Urinary bladder (tissue), 4 donors: ENCODE data around the gene DNAH7. TPM values are rescaled to one million over a fixed set of nuclear protein-coding genes. Genes with fewer than 3 reads are reported as not detected.
"Not testable (repeated sequence)": the region's sequence is repeated elsewhere in the genome, so short reads cannot be mapped to it uniquely, and the experiment has no call there.

Experiments
- DNase-seq: peaks from one replicate; pipeline ENCODE4 v3.0.0-alpha.2; 2015; ENCODE audit errors: extremely low spot score
- H3K27ac ChIP-seq: one replicate; pipeline ENCODE4 v1.5.1; 2013; ENCODE audit warnings: low read depth, mild to moderate bottlenecking, moderate library complexity
- H3K36me3 ChIP-seq: one replicate; pipeline ENCODE4 v1.6.1; 2013; ENCODE audit warnings: mild to moderate bottlenecking, moderate library complexity; ENCODE audit not compliant: insufficient read depth
- H3K4me1 ChIP-seq: one replicate; pipeline ENCODE4 v1.6.1; 2013; ENCODE audit warnings: mild to moderate bottlenecking, moderate library complexity; ENCODE audit not compliant: insufficient read depth
- H3K4me3 ChIP-seq: one replicate; pipeline ENCODE4 v1.5.1; 2013; ENCODE audit warnings: low read depth, low read length
- WGBS: extraction: QIAGEN DNeasy Blood & Tissue Kit; methylation state at CpG from one replicate; pipeline ENCODE4 v1.1.7; 2013; 5-methylcytosine and 5-hydroxymethylcytosine counted together
- polyA plus RNA-seq: library from polyadenylated mRNA; stranded (reverse); fragments of 200-250 nt; gene quantifications from one replicate; pipeline ENCODE4 v1.2.3, GENCODE V29; 2013
- total RNA-seq: library from RNA; depleted of rRNA; stranded (reverse); fragments of >200 nt; gene quantifications from one replicate; pipeline ENCODE4 v1.2.3, GENCODE V29; 2014
- donor health status: healthy with polysubstance abuse.
- donor health status: healthy.

DNAH7 gene
- total and polyA plus RNA-seq, 2 donors, result 0.28 to 3.5 TPM

DNA sequence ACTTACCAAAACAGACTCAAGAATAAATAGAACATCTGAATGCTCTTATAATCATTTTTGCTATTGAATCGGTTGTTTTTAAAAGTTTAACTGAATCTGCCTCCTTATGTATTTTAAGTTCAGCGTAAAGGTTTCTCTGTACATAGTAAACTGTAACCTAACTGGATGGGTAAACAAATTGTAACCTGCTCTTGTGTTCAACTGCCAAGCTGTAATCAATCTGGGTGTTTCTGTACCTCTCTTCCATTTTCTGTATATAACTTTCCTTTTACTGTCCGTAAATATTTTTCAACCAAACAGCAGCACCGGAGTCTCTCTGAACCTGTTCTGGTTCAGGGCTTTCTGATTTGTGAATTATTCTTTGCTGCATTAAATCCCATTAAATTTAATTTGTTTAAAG, 27.6 kb upstream of the DNAH7 start:
- WGBS, result 86% methylated on average over 4 of the region's 4 CpGs
- no peak overlapping the region for H3K27ac ChIP-seq
- no peak overlapping the region for H3K4me3 ChIP-seq
- H3K4me1 ChIP-seq, result no peaks in the 10 kb centered on the region
- H3K36me3 ChIP-seq, result no peaks in the 10 kb centered on the region
- DNase-seq, result no peak

DNA sequence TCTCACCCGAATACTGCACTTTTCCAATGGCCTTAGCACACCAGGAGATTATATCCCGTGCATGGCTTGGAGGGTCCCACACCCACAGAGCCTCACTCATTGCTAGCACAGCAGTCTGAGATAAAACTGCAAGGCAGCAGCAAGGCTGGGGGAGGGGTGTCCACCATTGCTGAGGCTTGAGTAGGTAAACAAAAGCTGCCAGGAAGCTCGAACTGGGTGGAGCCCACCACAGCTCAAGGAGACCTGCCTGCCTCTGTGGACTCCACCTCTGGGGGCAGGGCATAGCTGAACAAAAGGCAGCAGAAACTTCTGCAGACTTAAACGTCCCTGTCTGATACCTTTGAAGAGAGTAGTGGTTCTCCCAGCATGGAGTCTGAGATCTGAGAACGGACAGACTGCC, 20.8 kb upstream of the DNAH7 start:
- H3K4me3 ChIP-seq, DNase-seq, H3K36me3 ChIP-seq, H3K27ac ChIP-seq, H3K4me1 ChIP-seq: not testable (repeated sequence)
- WGBS, result 84% methylated on average over 5 of the region's 5 CpGs

DNA sequence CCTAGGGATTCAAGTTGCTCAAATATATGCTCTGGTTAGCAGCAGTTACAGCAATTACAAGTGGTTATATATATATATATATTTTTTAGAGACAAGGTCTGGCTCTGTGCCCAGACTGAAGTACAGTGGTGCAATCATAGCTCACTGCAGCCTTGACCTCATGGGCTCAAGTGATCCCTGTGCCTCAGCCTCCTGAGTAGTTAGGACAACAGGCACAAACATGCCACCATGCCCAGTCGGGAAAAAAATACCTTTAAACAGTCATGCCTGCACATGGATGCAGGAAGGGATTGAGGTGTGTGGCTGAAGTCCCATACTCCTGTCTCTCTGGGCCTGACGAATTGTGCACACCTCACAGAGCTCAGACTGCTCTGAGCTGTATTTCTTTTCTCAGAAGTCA, 19.6 kb upstream of the DNAH7 start:
- no peaks in the 10 kb centered on the region for H3K4me1 ChIP-seq
- H3K36me3 ChIP-seq, result no peaks in the 10 kb centered on the region
- no peak overlapping the region for H3K27ac ChIP-seq
- H3K4me3 ChIP-seq, result no peak overlapping the region
- DNase-seq, result no peak
- 67% methylated on average over 2 of the region's 2 CpGs for WGBS

DNA sequence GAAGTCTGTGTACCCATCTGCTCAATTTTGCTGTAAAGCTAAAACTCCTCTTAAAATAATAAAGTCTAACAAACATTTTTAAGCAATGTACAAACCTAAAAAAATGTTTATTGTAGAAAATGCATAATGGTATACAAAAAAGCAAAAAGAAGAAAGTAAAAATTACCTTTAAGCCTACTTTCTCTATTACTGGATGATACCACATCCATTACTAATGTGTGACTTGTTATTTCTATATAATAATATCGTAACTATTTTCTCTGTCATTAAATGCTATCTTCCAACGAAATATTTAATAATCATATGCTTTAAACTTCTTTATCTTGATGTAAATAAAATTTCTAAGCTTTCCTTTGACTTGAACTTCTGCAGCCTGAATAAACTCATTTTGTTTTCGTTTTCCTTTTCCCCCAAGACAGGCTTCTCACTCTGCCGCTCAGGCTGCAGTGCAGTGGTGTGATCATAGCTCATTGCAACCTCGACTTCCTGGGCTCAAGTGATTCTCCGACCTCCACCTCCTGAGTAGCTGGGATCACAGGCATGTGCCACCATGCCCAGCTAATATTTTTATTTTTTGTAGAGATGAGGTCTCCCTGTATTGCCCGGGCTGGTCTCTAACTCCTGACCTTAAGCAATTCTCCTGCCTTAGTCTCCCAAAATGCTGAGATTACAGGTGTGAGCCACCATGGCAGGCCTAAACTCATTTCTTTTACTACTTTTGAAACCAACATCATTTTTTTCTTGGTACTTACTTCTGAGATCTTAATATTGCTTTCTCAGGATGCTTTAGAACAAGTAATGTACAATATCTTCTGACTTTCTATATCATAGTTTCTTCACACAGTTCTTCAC, 18.1 kb upstream of the DNAH7 start:
- 82% methylated on average over 7 of the region's 7 CpGs for WGBS
- Histone ChIP-seq H3K4me3 (no peak overlapping the region), H3K4me1 (no peaks in the 10 kb centered on the region), H3K36me3 (no peaks in the 10 kb centered on the region), H3K27ac (no peak overlapping the region)
- DNase-seq, result no peak

DNA sequence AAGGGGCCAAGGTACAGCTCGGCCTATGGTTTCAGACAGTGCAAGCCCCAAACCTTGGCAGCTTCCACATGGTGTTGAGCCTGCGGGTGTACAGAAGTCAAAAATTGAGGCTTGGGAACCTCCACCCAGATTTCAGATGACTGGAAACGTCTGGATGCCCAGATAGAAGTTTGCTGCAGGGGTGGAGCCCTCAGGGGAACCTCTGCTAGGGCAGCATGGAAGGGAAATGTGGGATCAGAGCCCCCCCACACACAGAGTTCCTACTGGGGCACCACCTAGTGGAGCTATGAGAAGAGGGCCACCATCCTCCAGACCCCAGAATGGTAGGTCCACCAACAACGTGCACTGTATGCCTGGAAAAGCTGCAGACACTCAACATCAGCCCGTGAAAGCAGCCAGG, 15.0 kb upstream of the DNAH7 start:
- Histone ChIP-seq H3K36me3 (no peaks in the 10 kb centered on the region), H3K27ac (no peak overlapping the region), H3K4me1 (no peaks in the 10 kb centered on the region), H3K4me3 (no peak overlapping the region)
- WGBS, result 87% methylated on average over 5 of the region's 5 CpGs
- DNase-seq, result no peak

DNA sequence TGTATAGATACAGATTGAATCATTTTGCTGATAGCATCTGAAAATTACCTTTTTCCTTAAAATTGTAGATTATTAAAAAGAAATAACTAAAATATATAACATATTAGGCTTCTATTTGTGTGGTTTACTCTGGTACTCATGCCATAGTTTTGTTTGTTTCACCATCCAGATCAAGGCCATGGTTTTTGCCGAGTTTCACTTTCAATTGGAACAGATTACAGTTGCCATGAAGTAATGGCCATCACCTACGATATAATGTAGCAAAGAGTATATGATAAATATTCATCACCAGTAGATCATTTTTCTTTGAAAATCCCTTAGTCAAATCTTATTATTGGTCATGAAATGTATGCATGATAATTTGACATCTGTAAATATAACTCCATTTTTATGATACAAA, 11.9 kb upstream of the DNAH7 start:
- H3K4me3 ChIP-seq, result no peak overlapping the region
- H3K27ac ChIP-seq, result no peak overlapping the region
- DNase-seq, result no peak
- WGBS, result 83% methylated on average over 2 of the region's 2 CpGs
- no peaks in the 10 kb centered on the region for H3K36me3 ChIP-seq
- no peaks in the 10 kb centered on the region for H3K4me1 ChIP-seq

DNA sequence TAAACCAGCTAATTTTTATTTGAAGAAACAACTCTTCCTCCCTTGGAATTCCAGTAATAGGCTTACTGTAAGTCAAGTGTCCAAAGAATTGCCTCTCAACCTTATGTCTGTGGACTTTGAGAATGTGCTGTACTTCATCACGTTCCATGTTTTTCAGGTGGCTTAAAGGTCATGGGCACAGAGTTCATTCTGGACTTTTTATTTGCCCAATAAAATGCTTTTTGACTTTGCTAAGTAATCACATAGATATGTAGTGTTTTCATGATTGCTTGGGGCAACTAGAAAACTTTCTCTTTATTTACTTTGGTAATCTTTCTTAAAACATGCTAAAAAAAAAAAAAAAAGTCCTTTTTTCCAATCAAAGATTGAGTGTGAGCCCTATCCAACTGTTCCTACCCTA, 10.4 kb upstream of the DNAH7 start:
- Histone ChIP-seq H3K4me3 (no peak overlapping the region), H3K27ac (no peak overlapping the region), H3K36me3 (no peaks in the 10 kb centered on the region), H3K4me1 (no peaks in the 10 kb centered on the region)
- DNase-seq, result no peak
- 52% methylated on average over 1 of the region's 1 CpG for WGBS

DNA sequence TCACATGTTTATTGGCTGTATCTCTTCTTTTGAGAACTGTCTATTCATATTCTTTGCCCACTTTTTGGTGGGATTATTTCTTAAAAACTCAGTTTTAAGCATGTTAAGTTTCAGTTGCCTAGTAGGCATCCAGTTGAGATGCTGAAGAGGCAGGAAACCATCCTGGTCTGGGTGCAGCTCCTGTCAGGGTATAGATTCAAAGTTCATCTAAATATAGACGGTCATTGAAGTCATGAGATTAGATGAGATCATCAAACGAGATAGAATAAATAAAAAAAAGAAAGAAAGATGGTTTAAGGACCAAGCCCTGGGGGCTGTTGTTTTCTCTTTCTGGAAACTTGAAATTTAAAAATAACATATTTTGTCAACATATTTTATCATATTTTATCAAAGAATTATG, 9.2 kb upstream of the DNAH7 start:
- H3K36me3 ChIP-seq, result no peaks in the 10 kb centered on the region
- no peak for DNase-seq
- WGBS, result 50% methylated on average over 2 of the region's 2 CpGs
- no peak overlapping the region for H3K4me3 ChIP-seq
- no peak overlapping the region for H3K27ac ChIP-seq
- H3K4me1 ChIP-seq, result no peaks in the 10 kb centered on the region

DNA sequence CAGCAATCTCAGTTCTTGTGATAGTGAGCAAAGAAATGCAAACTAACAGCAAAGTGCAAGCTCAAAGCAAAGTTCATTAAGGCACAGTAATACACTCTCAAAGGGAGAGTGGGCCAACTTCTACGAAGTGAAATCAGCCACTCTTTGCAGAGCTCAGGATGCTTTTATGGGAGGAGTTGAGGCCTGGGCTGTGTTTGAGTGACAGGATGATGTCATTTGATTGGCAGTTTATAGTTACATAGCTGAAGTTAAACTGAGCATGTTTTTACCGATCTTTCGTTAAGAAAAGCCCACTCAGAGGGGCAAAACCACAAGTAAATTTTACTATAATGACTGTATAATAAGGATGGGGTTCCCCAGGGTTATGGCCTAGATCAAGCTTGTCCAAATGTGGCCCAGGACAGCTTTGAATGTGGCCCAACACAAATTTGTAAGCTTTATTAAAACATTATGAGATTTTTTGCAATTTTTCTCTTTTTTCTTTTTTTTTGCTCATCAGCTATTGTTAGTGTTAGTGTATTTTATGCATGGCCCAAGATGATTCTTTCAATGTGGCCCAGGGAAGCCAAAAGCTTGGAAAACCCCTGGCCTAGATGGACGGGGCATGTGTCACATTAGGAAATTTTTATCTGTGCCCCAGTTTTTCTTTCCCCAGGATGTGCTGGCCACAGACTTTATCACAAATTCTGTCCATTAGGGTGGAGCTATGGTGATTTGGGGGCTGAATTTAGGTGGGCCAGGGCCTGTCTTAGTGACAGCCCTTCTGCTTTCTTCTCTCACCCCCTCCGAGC, 8.3 kb upstream of the DNAH7 start:
- Histone ChIP-seq H3K36me3 (no peaks in the 10 kb centered on the region), H3K4me3 (no peak overlapping the region), H3K27ac (no peak overlapping the region), H3K4me1 (no peaks in the 10 kb centered on the region)
- DNase-seq, result no peak
- WGBS, result 74% methylated on average over 5 of the region's 5 CpGs

DNA sequence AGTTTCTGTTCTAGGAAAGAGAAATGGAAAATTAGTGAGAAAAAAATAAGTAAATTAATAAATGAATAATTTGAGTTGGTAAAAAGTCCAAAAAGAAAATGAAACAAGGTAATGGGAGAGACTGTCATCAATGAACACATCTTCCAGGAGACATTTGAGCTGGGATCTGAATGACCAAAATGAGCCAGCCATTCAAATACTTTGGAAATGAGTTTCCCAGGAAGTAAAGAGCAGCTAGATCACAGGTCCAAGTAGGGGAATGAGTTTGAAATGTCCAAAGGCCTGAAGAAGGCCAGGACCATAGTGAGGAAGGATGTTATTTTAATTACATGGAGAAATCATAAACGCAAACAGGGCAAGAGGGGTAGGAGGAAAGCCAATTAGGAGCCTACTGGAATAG, 6.6 kb upstream of the DNAH7 start:
- H3K36me3 ChIP-seq, result no peaks in the 10 kb centered on the region
- H3K4me1 ChIP-seq, result no peaks in the 10 kb centered on the region
- no peak for DNase-seq
- no peak overlapping the region for H3K4me3 ChIP-seq
- 0% methylated on average over 1 of the region's 1 CpG for WGBS
- no peak overlapping the region for H3K27ac ChIP-seq

DNA sequence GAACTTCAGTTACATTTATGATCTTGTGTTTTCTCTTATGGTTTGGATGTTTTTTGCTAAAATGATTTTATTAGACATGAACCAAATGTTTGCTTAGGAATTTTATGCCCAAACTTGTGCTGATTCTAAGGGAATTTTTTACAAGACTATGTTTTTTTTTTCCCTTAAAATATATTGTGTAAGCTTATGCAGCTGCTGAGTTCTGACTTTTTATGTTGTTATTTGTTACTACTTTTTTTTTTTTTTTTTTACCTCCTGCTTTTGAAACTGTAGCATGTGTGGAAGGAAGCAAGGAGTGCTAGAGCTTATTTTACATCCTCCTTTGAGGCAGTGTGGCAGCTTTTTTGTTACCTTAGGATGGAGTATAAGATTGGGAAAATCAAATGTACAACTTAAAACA, 6.0 kb upstream of the DNAH7 start:
- Histone ChIP-seq H3K36me3 (no peaks in the 10 kb centered on the region), H3K4me1 (no peaks in the 10 kb centered on the region), H3K27ac (no peak overlapping the region), H3K4me3 (no peak overlapping the region)
- DNase-seq, result no peak

DNA sequence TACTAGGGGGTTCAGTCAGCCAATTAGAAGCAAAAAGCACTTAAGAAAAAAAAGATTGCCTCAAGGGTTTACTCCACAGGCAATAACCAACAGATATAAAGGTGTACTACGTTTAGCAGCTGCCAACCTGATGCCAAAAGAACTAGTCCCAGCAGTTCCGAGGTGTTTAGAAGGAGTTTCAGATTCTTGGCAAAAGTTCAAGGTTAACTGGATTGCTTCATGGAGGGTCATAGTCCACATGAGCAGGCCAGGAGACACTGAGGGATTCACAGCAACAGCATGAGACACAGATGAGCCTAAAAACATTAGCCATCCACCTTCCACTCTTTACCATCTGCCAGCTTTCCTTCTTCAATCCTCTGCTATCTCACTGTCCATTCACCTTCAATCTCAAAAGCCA, 4.9 kb upstream of the DNAH7 start:
- H3K27ac ChIP-seq, result no peak overlapping the region
- no peak for DNase-seq
- no peak overlapping the region for H3K4me3 ChIP-seq
- 39% methylated on average over 2 of the region's 2 CpGs for WGBS
- H3K36me3 ChIP-seq, result no peaks in the 10 kb centered on the region
- H3K4me1 ChIP-seq, result no peaks in the 10 kb centered on the region

DNA sequence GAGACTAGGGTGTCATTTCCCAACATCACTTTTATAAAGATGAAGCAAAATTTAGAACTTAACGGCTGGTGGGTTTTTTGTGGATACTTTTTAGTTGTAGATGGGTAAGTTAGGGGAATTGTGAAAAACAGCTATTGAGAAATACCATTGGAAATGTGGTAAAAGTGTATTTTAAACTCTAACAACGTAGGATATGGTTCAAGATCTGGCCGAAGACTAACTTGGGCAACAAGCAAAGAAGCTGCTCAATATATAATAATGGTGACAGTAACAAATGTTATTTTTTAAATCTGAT, 1.6 kb downstream of the DNAH7 start:
- no peak overlapping the region for H3K4me3 ChIP-seq
- no peak overlapping the region for H3K27ac ChIP-seq
- no peaks in the 10 kb centered on the region for H3K36me3 ChIP-seq
- WGBS, result 22% methylated on average over 3 of the region's 3 CpGs
- no peaks in the 10 kb centered on the region for H3K4me1 ChIP-seq
- no peak for DNase-seq

DNA sequence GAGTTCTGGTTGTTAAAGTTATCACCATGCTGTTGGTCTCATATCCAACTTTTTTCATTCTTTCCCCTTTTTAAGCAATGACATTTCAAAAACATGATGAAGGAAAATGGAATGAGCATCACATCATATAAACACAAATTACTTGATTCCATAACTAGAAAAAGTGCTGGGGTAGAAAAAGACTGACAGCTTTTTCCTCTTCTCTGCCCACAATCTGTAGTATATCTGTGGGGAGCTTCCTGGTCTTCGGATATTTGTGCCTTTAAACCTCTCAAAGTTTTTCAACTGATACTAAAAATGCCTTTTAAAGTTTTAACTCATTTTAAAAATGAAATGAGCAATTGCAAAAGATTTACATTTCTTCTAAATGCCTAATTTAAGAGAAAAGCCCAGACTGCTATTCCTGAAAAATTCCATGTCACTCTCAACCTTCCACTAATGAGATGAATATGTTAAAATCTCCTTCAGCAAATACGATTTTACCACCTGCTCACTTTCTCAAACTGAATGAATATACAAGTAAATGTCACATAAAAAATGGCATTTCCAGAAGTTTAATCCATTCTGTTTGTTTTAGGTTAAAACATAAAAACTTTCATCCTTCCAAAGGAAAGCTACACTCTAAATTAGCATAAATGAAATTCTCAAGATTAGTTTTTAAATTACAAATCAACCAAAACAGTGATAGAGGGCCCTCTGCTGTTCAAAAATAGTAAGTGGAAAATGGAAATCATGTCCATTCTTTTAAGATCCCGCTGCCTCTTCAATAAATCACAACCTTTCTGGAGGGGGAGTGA, 2.1 kb downstream of the DNAH7 start:
- no peaks in the 10 kb centered on the region for H3K36me3 ChIP-seq
- no peak overlapping the region for H3K4me3 ChIP-seq
- H3K27ac ChIP-seq, result no peak overlapping the region
- no peak for DNase-seq
- WGBS, result 41% methylated on average over 3 of the region's 3 CpGs
- no peaks in the 10 kb centered on the region for H3K4me1 ChIP-seq
